ENCODE measurements around the gene FBXO21. TPM values are rescaled to one million over a fixed set of nuclear protein-coding genes. Genes with fewer than 3 reads are reported as not detected.

FBXO21 gene
- total RNA-seq, 1 experiment from 2014 or later: 32.4 TPM

DNA sequence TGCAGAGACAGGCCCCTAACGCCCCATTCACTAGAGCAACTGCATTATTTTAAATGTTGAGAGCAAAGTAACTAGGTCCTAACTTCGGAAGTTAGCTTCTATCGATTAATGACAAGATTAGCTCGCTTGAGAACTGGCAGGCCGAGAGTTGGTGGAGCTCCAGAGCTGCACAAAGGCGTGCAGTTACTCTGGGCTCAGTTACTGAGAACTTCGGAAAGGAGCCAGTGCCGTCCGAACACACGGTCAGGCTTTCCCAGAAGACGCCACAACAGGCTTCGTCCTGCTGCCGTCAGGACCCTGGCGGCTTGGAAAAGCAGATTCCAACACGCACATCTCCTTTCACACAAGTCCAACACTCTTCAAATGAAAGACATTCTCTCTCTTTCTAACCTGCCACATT, 45.7 kb downstream of the FBXO21 start:
- H3K9me2 ChIP-seq (ENCODE audit: insufficient read depth): no peaks in the 10 kb centered on the region
- H3K4me2 ChIP-seq: no peak overlapping the region
- intact Hi-C loops (cut with micrococcal nuclease; ENCODE audit: unreplicated experiment): no loop called here
- no peaks in the 10 kb centered on the region for H3K27me3 ChIP-seq (ENCODE audit: insufficient read depth, low read depth)
- H3K4me1 ChIP-seq (replicated peaks; ENCODE audit: insufficient read depth): peaks cover 4% of the 10 kb centered on the region; the same call in 1 of the 2 replicates
- H3K36me3 ChIP-seq (ENCODE audit: low read depth): no peaks in the 10 kb centered on the region
- no peak overlapping the region for H3K4me3 ChIP-seq
- no peak overlapping the region for H2AFZ ChIP-seq
- TF ChIP-seq, protein P1, sequence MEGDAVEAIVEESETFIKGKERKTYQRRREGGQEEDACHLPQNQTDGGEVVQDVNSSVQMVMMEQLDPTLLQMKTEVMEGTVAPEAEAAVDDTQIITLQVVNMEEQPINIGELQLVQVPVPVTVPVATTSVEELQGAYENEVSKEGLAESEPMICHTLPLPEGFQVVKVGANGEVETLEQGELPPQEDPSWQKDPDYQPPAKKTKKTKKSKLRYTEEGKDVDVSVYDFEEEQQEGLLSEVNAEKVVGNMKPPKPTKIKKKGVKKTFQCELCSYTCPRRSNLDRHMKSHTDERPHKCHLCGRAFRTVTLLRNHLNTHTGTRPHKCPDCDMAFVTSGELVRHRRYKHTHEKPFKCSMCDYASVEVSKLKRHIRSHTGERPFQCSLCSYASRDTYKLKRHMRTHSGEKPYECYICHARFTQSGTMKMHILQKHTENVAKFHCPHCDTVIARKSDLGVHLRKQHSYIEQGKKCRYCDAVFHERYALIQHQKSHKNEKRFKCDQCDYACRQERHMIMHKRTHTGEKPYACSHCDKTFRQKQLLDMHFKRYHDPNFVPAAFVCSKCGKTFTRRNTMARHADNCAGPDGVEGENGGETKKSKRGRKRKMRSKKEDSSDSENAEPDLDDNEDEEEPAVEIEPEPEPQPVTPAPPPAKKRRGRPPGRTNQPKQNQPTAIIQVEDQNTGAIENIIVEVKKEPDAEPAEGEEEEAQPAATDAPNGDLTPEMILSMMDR (conservative IDR thresholded peaks at IDR 0.05): no peak
- no peak for TF ChIP-seq EZH2 (IDR thresholded peaks at IDR 0.05; ENCODE audit: low read depth)
- no peak overlapping the region for H3K27ac ChIP-seq
- CTCF ChIA-PET: no interaction called here
- no peak for DNase-seq
- H3K9me3 ChIP-seq (ENCODE audit: insufficient read depth, low read depth): no peaks in the 10 kb centered on the region
- peaks cover 9% of the 10 kb centered on the region; the same call in 1 of the 2 replicates for H3F3A ChIP-seq (ENCODE audit: insufficient read depth, low read depth)
- POLR2A ChIA-PET (ENCODE audit: unreplicated experiment): no interaction called here
- BruUV-seq (replicated peaks): no TSS peak
- no peaks in the 10 kb centered on the region for H3K79me2 ChIP-seq (ENCODE audit: low read depth)
- 0 out of 2 replicates have a peak, but pooled peaks cover 3% of the 10 kb centered on the region for H4K20me1 ChIP-seq (ENCODE audit: insufficient read depth)

DNA sequence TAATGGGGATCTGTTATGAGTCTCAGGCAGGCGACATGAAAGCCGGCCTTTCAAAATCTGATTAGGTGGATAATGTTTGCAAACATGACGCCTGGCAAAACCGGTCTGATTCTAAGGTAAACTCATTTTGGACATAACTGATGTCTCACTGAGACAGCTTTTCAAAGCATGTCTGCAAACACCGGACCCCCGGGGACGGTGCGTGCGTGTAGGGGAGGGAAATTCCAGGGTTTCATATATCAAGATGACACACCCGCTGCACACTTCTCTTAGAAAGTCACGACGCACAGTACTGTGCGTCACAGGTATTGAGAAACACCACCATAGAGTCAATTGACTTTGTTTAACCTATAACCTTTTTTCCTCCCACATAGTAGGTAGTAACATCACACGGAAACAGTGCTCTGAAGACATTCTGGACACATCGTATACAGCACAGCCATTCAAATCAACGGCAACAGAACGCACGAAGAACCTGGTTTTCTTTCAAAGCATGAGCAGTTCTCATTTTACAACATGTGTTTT, 47.2 kb downstream of the FBXO21 start:
- H3K27me3 ChIP-seq (ENCODE audit: insufficient read depth, low read depth): no peaks in the 10 kb centered on the region
- H3K27ac ChIP-seq: no peak overlapping the region
- POLR2A ChIA-PET (ENCODE audit: unreplicated experiment): no interaction called here
- DNase-seq: peak in 1 of 2 experiments; percentile 68
- no peak overlapping the region for H2AFZ ChIP-seq
- H3K79me2 ChIP-seq (ENCODE audit: low read depth): no peaks in the 10 kb centered on the region
- no TSS peak for BruUV-seq (replicated peaks)
- no peaks in the 10 kb centered on the region for H3K36me3 ChIP-seq (ENCODE audit: low read depth)
- peak overlapping the region; percentile 20; the same call in 1 of the 2 replicates for H3K4me2 ChIP-seq
- intact Hi-C loops (cut with micrococcal nuclease; ENCODE audit: unreplicated experiment): no loop called here
- peaks cover 9% of the 10 kb centered on the region; the same call in 1 of the 2 replicates for H3F3A ChIP-seq (ENCODE audit: insufficient read depth, low read depth)
- no peaks in the 10 kb centered on the region for H3K9me3 ChIP-seq (ENCODE audit: insufficient read depth, low read depth)
- peaks cover 4% of the 10 kb centered on the region; the same call in 1 of the 2 replicates for H3K4me1 ChIP-seq (replicated peaks; ENCODE audit: insufficient read depth)
- 0 out of 2 replicates have a peak, but pooled peaks cover 2% of the 10 kb centered on the region for H4K20me1 ChIP-seq (ENCODE audit: insufficient read depth)
- no peaks in the 10 kb centered on the region for H3K9me2 ChIP-seq (ENCODE audit: insufficient read depth)
- no peak overlapping the region for H3K4me3 ChIP-seq
- TF ChIP-seq, protein P1 (conservative IDR thresholded peaks at IDR 0.05): no peak
- TF ChIP-seq EZH2 (IDR thresholded peaks at IDR 0.05; ENCODE audit: low read depth): no peak
- CTCF ChIA-PET: interaction anchor here (0.7 kb wide), 1 partner anchor 24 kb away, joined by 6 read pairs; no protein-coding TSS in a partner anchor

GRCh38 chr12:117142094-117142493, 48.2 kb downstream of the FBXO21 start:
- ChIA-PET CTCF (no interaction called here), POLR2A (ENCODE audit: unreplicated experiment) (no interaction called here)
- Histone ChIP-seq H3K4me2 (no peak overlapping the region), H3F3A (ENCODE audit: insufficient read depth, low read depth) (peaks cover 9% of the 10 kb centered on the region; the same call in 1 of the 2 replicates), H3K27me3 (ENCODE audit: insufficient read depth, low read depth) (no peaks in the 10 kb centered on the region), H3K36me3 (ENCODE audit: low read depth) (no peaks in the 10 kb centered on the region), H3K4me3 (no peak overlapping the region), H3K79me2 (ENCODE audit: low read depth) (no peaks in the 10 kb centered on the region), H4K20me1 (ENCODE audit: insufficient read depth) (no peaks in the 10 kb centered on the region), H3K9me3 (ENCODE audit: insufficient read depth, low read depth) (no peaks in the 10 kb centered on the region), H2AFZ (no peak overlapping the region), H3K9me2 (ENCODE audit: insufficient read depth) (no peaks in the 10 kb centered on the region), H3K4me1 (replicated peaks; ENCODE audit: insufficient read depth) (peaks cover 4% of the 10 kb centered on the region; the same call in 1 of the 2 replicates), H3K27ac (no peak overlapping the region)
- intact Hi-C loops (cut with micrococcal nuclease; ENCODE audit: unreplicated experiment): no loop called here
- DNase-seq: no peak
- TF ChIP-seq, protein P1 (conservative IDR thresholded peaks at IDR 0.05): no peak
- TF ChIP-seq EZH2 (IDR thresholded peaks at IDR 0.05; ENCODE audit: low read depth): no peak
- no TSS peak for BruUV-seq (replicated peaks)

Data from PC-9 (cell line).